22Rv1 (cell line): Measurements from ENCODE around the gene NMRAL1.

Experiments
- ZFX ChIP-seq: fragments of 450-650 bp; IDR thresholded peaks from 2 replicates; pipeline ENCODE4 v1.6.1; 2017; ENCODE audit warnings: antibody characterized with exemption, borderline replicate concordance
- TF ChIP-seq, protein P1 (sequence below): fragments of 450-650 bp; IDR thresholded peaks from 2 replicates; pipeline ENCODE4 v1.5.1; 2017; ENCODE audit warnings: mild to moderate bottlenecking

DNA sequence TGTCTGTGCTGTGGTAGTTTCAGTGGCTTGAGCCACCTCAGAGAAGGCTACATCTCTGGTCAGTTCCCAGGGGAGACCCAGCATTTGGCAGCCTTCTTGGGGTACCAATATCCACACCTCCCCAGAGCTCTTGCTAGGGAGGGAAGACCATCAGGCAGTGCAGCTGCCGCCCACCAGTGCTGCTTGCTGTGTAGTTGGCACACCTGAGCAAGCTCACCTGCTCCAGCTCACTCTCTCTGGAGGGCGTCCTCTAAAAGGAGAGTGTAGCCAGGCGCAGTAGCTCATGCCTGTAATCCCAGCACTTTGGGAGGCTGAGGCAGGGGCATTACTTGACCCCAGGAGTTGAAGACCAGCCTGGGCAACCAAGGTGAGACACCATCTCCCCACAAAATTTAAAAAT, 34.4 kb upstream of the NMRAL1 start:
- TF ChIP-seq, protein P1, sequence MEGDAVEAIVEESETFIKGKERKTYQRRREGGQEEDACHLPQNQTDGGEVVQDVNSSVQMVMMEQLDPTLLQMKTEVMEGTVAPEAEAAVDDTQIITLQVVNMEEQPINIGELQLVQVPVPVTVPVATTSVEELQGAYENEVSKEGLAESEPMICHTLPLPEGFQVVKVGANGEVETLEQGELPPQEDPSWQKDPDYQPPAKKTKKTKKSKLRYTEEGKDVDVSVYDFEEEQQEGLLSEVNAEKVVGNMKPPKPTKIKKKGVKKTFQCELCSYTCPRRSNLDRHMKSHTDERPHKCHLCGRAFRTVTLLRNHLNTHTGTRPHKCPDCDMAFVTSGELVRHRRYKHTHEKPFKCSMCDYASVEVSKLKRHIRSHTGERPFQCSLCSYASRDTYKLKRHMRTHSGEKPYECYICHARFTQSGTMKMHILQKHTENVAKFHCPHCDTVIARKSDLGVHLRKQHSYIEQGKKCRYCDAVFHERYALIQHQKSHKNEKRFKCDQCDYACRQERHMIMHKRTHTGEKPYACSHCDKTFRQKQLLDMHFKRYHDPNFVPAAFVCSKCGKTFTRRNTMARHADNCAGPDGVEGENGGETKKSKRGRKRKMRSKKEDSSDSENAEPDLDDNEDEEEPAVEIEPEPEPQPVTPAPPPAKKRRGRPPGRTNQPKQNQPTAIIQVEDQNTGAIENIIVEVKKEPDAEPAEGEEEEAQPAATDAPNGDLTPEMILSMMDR, result no peak
- TF ChIP-seq ZFX, result no peak
